ENCODE measurements around the gene ASPM. TPM values are rescaled to one million over a fixed set of nuclear protein-coding genes. Genes with fewer than 3 reads are reported as not detected.
"Not testable (repeated sequence)": the region's sequence is repeated elsewhere in the genome, so short reads cannot be mapped to it uniquely, and the experiment has no call there.

ASPM gene
- total RNA-seq, 1 experiment from 2014 or later = 57.8 TPM

GRCh38 chr1:197145446-197146024, 934 bp downstream of the ASPM start:
- no peak for DNase-seq (ENCODE audit: low read depth)

- peak; percentile 44 for DNase-seq (ENCODE audit: low read depth)
Measured at GRCh38 chr1:197144570-197145325, 1.7 kb downstream of the ASPM start.

- DNase-seq (ENCODE audit: low read depth) = no peak
Measured at GRCh38 chr1:197143276-197143675, 3.2 kb downstream of the ASPM start.

- no peak for DNase-seq (ENCODE audit: low read depth)
Measured at GRCh38 chr1:197141575-197141974, 4.9 kb downstream of the ASPM start.

- no peak for DNase-seq (ENCODE audit: low read depth)
Measured at GRCh38 chr1:197140121-197140520, 6.3 kb downstream of the ASPM start.

- no peak for DNase-seq (ENCODE audit: low read depth)
Measured at GRCh38 chr1:197139169-197139568, 7.3 kb downstream of the ASPM start.

GRCh38 chr1:197137322-197137721, 9.1 kb downstream of the ASPM start:
- no peak for DNase-seq (ENCODE audit: low read depth)

- no peak for DNase-seq (ENCODE audit: low read depth)
Measured at GRCh38 chr1:197130677-197131304, 15.7 kb downstream of the ASPM start.

GRCh38 chr1:197129698-197130097, 16.8 kb downstream of the ASPM start:
- no peak for DNase-seq (ENCODE audit: low read depth)

GRCh38 chr1:197127246-197127912, 19.1 kb downstream of the ASPM start:
- DNase-seq (ENCODE audit: low read depth) = no peak

GRCh38 chr1:197126691-197127090, 19.8 kb downstream of the ASPM start:
- DNase-seq (ENCODE audit: low read depth) = no peak

GRCh38 chr1:197124376-197124775, 22.1 kb downstream of the ASPM start:
- no peak for DNase-seq (ENCODE audit: low read depth)

- no peak for DNase-seq (ENCODE audit: low read depth)
Measured at GRCh38 chr1:197116156-197116555, 30.3 kb downstream of the ASPM start.

GRCh38 chr1:197106869-197107268, 39.6 kb downstream of the ASPM start:
- DNase-seq (ENCODE audit: low read depth) = no peak

GRCh38 chr1:197103300-197103699, 43.2 kb downstream of the ASPM start:
- no peak for DNase-seq (ENCODE audit: low read depth)

- no peak for DNase-seq (ENCODE audit: low read depth)
Measured at GRCh38 chr1:197101978-197102377, 44.5 kb downstream of the ASPM start.

GRCh38 chr1:197100677-197101076, 45.8 kb downstream of the ASPM start:
- no peak for DNase-seq (ENCODE audit: low read depth)

GRCh38 chr1:197099444-197099843, 47.0 kb downstream of the ASPM start:
- no peak for DNase-seq (ENCODE audit: low read depth)

- DNase-seq (ENCODE audit: low read depth) = not testable (repeated sequence)
Measured at GRCh38 chr1:197096971-197097370, 49.5 kb downstream of the ASPM start.

- no peak for DNase-seq (ENCODE audit: low read depth)
Measured at GRCh38 chr1:197096137-197096536, 50.3 kb downstream of the ASPM start.

- DNase-seq (ENCODE audit: low read depth) = no peak
Measured at GRCh38 chr1:197093226-197093885, 53.1 kb downstream of the ASPM start.

- no peak for DNase-seq (ENCODE audit: low read depth)
Measured at GRCh38 chr1:197092491-197093023, 53.9 kb downstream of the ASPM start.
